HG03565 (cell line): Measurements from ENCODE around the gene TMEM163.
"Not testable (repeated sequence)": the region's sequence is repeated elsewhere in the genome, so short reads cannot be mapped to it uniquely, and the experiment has no call there.

Experiments used
- ATAC-seq: cut with Tn5 transposase; IDR thresholded peaks from one replicate; pipeline ENCODE4 v1.9.1; 2021; ENCODE audit warnings: mild to moderate bottlenecking, moderate library complexity; ENCODE audit not compliant: unreplicated experiment

TMEM163 gene

DNA sequence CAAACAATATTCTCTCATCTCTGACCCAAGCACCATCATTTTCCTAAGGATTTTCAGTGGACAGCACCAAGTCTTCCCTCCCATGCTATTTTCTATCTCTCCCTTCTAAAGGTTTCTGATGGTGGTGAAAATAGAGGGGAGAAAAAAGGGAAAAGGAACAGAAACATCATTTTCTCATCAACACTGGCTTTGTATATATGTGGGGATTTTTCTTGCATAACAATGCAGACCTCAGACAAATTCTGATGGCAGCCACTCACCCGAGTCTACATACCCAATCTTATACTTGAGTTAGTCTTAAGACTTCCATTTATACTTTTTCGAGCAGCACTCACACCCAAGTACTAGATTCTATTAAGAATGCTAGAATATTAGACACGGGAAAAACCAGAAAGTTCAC, 95.8 kb downstream of the TMEM163 start:
- ATAC-seq: no peak

DNA sequence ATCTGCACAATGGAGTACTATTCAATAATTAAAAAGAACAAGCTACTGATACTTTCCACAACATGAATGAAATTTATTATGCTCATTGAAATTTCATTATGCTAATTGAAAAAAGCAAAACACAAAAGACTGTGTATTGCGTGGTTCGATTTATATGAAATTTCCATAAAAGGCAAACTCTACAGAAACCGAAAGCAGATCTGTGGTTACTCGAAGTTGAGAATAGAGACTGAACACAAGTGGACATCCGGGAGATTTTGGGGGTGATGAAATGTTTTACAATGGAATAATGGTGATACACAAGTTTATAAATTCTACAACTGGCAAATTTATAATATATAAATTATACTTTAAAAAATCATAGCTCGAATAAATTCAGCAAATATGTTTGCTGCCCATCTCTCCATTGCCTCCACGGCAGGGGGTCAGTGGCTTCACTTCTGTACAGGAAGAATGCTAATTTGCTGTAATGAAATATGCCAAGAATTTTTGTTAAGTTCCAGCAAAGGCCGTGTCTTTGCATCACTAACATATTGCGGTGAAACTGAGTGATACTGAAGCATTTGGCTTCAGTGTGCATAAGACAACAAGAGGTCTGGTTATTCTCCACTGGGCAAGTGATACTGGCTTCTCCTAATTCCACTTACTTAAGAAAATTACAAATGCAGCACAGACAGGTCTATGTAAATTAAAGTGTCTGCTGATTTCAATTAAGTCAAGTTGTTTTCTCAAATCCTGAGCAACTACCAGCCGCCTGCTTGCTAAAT, 96.7 kb downstream of the TMEM163 start:
- ATAC-seq: no peak

DNA sequence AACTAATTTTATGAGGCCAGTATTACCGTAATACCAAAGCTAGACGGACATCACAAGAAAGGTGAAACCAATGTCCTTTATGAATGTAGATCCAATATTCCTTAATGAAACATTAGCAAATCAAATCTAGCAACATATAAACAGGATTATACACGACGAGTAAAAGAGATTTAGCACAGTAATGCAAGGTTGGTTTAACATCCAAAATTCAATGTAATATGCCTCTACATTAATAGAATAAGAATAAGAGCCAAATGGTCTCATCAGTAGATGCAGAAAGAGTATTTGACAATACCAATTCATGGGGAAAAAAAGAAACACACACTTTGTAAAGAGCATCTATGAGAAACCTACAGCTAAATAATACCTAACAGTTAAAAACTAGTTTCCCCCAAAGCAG, 99.5 kb downstream of the TMEM163 start:
- no peak for ATAC-seq

DNA sequence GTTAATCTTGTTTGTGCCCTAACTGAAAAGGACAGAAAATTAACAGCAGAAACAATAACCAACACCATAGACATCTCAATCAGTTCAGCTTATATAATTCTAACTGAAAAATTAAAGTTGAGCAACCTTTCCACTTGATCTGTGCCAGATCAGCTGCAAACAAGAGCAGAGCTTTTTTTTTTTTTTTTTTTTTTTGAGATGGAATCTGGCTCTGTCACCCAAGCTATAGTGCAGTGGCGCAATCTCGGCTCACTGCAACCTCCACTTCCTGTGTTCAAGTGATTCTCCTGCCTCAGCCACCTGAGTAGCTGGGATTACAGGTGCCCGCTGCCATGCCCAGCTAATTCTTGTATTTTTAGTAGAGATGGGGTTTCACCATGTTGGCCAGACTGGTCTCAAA, 103.3 kb downstream of the TMEM163 start:
- ATAC-seq: not testable (repeated sequence)

DNA sequence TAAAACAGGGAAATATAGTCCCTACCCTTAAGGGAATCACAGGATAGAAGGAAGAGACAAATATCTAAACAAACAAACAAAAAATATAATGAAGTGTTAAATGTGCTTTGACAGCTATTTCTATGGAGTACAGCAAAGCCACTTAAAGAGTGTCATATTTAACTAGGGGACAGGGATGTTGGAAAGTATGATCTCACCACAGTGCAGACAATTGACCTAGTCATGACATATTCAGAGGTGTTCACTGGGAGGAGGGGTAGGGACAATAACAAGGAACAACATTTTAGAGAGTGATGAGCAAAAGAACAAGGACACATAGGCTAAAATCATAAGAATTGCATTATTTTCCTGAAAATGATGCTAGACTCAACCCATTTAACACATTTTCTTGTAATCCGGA, 107.5 kb downstream of the TMEM163 start:
- ATAC-seq: no peak

DNA sequence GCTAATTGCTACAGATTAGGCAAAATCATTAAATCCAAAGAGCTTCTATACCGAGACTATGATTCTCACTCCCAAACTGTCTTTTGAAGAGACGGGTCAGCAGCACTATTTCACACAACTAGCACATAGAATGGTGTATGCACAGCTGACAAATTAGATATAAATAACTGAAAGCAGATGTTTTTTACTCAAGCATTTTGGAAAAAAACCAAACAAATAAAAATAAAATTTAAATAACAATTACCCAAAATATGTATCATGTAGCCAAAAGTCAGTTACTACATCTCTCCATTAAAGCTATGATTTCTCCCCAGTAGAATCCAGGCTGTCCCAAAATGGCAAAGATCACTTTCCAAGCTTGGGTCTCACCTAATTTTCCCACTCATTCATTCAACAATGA, 107.9 kb downstream of the TMEM163 start:
- ATAC-seq: no peak

DNA sequence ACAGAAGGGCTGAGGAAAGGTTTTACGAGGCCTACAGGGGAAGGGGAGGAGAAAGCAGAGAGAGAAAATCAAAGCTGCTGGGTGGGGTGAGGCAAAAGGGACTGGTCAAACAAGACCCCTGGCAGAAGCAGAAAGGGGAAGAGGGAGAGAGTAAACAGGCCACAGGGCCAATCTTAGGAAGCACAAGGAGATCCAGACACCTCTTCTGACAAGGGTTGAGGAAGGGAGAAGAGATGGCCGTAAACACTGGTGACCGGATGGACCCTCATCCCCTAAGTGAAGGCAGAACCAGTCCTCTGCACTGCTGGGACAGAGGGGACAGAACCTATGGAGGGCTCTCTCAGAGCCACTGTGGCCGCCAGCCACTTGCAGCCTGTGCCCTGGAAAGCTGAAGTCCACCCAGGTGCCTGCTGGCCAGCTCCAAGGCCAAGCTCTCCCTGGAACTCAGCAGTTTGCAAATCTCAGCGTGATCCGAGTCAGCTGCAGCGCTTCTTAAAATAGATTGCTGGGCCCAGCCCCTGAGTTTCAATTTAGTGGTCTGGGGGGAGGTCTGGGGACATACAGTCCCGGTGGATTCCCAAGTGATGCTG, 108.8 kb downstream of the TMEM163 start:
- no peak for ATAC-seq

DNA sequence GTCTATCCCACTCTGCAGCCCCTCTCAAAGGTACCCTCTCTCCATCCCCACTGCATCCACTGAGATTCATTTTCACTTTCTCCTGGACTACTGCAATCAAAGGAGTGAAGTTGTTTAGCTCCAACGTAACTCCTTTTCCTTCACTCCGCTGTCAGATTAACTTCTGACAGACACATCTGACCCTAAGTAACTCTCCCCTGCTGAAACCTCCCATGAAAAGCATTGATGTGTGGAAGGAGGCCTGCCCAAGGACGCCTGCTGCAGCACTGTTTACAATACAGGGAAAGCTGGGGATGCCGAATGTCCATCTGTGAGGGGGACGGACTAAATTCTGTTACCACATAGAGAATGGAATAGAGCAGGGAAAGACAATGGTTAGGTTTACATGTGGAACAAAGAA, 114.8 kb downstream of the TMEM163 start:
- ATAC-seq: no peak

DNA sequence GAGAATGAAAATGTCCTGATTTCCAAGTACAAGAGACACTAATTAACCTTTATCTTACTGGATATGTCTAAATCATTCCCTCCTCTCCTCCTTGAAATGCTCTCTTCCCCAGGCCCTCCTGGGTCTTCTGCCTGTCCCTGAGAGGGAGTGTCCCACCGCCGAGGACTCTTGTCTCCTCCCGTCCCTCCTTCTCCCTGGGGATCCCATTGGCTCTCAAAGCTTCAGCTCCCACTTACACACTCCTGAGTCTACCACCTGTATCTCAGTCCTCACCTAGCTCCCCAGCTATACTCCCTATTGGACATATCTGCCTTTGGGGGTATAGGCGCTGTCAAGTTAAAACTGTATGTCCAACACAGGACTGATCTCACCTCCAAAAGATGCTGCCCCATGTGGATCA, 116.1 kb downstream of the TMEM163 start:
- ATAC-seq: no peak

DNA sequence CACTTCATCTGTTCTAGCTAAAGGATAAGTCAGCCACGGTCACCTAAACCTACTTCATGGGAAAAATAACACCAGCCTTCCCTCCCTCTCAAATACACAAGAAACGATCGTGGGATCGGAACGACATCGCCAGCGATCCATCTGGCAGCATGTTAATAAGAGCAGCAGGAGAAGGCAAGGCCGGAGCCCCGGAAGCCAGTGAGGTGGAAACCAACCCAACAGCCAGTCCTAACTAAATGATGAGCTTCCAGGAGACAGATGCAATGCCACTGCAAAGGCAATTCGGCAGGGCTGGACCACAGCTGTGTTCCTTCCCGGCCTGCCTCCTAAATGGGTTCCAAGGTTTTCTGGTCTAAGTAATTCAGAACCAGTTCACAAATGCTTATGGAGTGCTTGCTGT, 117.5 kb downstream of the TMEM163 start:
- no peak for ATAC-seq

DNA sequence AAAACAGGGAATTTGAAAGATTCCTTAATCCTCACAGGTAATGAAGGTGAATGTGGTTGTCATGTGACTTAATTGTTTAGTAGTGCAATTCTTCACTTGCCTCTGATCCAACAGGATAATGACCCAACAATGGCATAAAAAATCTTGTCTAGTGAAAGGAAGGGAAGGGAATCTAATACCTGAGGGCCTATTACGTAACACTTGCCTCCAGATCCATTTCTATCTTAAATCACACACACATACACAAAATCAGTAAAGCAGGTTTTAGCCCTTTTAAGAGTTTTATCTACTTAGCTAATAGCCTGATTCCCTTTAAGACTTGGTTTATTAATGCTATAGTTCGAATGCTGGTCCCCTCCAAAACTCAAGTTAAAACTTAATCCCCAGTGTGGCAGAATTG, 118.6 kb downstream of the TMEM163 start:
- ATAC-seq: no peak

DNA sequence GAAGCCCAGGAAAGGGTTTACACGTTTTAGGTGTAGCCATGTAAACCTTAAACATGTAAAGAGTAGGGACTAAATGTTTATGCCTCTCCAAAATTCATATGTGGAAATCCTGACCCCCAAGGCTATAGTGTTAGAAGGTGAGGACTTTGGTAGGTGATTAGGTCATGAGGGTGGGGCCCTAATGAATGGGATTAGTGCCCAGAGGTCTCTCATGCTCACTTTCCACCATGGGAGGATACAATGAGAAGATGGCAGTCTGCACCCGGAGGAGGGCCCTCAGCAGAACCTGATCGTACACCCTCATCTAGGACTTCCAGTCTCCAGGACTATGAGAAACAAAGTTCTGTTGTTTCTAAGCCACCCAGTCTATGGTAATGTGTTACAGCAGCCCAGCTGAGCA, 119.6 kb downstream of the TMEM163 start:
- no peak for ATAC-seq

DNA sequence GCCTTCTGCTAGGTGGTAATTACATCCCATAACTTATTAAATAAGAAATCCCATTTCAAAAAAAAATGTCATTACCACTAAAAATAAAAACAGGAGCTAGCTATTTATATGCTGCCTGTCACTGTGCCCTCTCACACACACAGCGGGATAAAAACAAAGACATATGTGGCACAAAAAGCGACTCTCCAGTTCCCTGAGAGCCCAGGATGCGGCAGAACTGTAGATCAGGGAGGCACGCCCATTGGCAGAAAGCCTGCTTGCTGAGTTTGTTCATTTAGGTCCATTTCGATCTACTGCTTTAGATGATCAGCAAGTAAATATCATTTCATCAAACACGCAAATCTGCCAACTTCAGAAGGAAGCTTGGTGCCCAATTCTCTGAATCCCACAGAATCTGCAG, 124.4 kb downstream of the TMEM163 start:
- ATAC-seq: no peak

DNA sequence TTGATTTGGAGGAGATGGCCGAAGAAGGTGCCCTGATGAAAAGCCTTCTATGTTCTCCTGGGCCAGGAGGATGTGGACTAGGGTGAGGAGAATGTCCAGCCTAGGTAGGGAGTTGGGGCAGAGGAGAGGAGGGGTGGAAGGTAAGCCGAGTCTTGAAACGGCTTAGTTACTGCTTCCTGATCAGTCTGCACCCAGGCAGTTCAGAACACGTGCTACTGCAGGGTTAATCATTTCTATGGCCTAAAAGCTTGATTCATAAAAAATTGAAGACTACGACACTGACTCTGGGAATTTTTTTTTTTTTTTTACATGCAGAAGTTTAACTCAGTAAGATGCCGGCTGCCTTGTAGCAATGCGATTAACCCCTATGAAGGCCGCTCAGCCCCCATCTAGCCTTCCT, 125.3 kb downstream of the TMEM163 start:
- no peak for ATAC-seq

DNA sequence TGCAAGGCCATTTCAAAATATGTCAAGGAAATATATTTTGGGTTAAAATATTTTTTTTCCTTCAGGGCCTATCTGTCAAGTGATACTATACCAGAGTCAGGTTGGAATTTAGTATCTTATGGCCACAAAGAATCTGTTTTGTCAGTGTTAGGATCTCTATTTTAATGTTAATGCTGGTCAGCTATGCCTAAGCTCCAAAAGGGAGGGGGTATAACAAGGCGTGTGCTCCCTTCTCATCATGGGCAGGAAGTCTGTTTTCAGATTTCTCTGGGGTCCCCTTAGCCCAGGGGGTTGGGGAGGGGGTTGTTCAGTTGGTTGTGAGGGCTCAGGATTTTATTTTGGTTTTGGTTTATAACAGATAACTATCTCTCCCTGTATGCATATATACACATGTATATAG, 126.4 kb downstream of the TMEM163 start:
- no peak for ATAC-seq

DNA sequence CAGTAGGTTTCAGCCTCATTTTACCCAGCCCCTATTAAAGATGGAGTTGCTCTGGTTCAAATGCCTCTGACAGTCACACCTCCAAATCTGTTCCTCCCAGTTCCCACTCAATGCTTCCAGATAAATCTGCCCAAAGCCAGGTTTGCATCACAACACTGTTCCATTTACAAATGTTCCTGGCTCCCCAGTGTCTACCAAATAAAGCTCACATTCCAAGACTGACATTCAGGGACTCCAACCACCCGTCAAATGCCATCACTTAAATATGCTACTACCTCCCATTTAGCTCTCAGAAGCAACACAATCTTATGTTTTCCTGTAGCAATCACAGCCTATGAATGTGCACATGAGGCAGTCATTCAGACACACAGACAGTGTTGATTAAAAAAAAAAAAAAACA, 127.3 kb downstream of the TMEM163 start:
- ATAC-seq: no peak

DNA sequence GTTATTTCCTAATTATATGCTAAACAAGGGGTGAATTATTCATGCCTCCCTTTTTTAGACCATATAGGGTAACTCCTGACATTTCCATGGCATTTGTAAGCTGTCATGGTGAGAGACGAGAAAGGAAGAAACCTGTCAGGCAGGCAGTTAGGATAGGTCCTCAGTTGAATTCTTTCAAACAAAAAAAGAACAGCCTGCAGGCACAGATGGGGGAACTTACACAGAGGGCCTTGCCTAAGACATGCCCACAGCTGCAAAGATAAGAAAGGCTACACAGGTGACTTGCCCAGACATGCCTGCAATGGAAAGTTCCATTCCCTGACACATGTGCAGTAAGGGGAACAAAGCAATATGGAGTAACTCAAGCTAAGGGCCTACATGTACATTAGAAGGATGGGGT, 128.1 kb downstream of the TMEM163 start:
- no peak for ATAC-seq

DNA sequence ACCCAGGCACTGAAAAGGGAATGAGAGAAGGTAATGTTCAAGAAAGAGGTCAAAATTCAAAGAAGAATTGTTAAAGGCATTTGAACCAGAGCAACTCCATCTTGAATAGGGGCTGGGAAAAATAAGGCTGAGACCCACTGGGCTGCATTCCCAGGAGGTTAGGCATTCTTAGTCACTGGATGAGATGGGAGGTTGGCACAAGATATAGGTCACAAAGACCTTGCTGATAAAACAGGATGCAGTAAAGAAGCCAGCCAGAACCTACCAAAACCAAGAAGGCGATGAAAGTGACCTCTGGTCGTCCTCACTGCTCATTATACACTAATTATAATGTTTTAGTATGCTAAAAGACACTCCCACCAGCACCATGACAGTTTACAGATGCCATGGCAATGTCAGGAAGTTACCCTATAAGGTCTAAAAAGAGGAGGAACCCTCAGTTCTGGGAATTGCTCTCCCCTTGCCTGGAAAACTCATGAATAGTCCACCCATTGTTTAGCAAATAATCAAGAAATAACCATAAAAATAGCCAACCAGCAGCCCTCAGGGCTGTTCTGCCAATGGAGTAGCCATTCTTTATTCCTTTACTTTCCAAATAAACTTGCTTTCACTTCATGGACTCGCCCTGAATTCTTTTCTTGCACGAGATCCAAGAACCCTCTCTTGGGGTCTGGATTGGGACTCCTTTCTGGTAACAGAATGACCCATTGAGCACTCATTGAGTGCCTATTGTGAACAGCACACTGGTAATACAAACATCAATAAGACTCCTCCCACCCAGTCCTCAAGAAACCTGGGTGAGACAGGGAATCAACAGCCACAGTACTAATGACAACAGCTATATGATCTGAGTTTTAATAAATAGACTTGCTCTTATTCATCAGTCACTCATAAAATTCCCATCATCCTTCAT, 129.4 kb downstream of the TMEM163 start:
- ATAC-seq: not testable (repeated sequence)

DNA sequence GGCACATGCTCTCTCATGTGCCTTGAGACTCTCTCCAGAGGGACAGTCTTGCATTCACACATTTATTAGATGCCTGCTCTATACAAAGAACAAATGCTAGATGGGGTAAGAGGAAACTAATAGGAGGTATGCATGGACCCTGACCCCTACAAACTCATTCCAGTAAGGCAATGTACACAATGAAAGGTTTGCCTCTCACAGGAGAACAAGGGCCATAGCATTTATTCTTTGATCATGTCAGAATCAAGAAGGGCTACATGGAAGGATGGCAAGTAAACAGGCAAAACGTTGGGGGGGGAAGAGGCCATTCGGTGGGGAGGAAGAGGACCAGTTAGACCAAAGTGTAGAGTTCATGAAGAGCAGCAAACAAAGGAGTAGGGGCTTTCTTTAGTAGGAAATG, 130.2 kb downstream of the TMEM163 start:
- no peak for ATAC-seq

DNA sequence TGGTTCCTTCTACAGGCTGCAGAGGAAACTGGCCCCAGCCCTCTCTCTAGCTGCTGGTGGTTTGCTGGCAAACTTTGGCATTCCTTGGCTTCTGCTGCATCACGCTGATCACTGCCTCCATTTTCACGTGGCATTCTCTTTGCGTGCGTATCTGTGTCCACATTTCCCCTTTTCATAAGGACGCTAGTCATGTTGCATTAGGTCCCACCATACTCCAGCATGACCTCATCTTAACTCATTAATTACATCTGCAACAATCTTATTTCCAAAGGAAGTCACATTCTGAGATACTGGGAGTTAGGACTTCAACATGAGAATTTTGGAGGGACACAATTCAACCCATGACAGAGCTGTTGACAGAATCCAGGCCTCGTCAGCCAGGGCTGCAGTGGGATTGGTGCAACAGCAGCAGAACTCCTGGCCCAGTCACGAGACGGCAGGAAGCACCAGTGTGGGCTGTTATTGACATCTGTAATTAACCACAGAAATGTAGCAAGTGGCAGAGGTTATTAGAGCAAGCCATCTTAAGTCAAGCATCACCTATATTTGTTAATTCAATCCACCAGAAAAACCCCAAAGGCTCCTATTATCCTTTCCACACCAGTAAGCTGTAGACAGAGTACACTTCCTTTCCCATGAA, 132.4 kb downstream of the TMEM163 start:
- ATAC-seq: no peak

DNA sequence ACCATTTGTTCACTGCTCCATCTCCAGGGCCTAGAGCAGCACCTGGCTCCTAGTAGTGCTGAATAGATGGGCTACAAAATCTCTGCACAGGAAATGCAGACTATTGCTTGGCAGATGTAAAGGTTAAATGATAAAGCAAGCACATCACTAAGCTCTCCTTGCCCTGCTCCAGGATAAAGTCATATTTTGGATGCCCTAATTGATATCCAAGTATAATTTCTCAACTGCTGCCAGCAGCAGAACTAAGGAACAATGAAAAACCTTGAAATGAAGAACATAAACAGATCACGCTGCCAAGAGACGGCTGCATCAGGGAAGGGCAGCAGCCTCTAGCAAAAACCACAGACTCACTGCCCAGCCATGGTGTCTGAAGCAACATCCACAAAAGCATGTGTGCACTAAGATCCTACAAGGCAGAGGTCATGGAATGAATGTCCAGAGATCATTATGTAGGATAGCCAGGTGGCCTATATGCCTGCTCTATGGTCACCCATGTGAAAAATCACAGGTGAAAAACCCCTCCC, 134.7 kb downstream of the TMEM163 start:
- no peak for ATAC-seq
